Panc1 (cell line): ENCODE measurements around the gene SVIL.

Experiments used
- POLR2AphosphoS5 ChIP-seq: IDR thresholded peaks from 2 replicates; pipeline ENCODE4 v1.6.1; 2012; ENCODE audit warnings: mild to moderate bottlenecking, low read depth, low read length, moderate library complexity
- TF ChIP-seq, protein P1 (sequence below): fragments of 450-650 bp; IDR thresholded peaks from 2 replicates; pipeline ENCODE4 v1.5.1; 2017; ENCODE audit warnings: mild to moderate bottlenecking
- TF ChIP-seq, protein P2 (sequence below), 2 experiments: IDR thresholded peaks; 2 replicates each; pipeline ENCODE4 v1.6.1; 2011 to 2012; ENCODE audit warnings: low read depth in 2 of 2, control low read depth in 1 of 2, low read length in 1 of 2, mild to moderate bottlenecking in 1 of 2, moderate library complexity in 1 of 2; ENCODE audit not compliant: insufficient read depth in 1 of 2

- TF ChIP-seq POLR2AphosphoS5: no peak
- TF ChIP-seq, protein P1, sequence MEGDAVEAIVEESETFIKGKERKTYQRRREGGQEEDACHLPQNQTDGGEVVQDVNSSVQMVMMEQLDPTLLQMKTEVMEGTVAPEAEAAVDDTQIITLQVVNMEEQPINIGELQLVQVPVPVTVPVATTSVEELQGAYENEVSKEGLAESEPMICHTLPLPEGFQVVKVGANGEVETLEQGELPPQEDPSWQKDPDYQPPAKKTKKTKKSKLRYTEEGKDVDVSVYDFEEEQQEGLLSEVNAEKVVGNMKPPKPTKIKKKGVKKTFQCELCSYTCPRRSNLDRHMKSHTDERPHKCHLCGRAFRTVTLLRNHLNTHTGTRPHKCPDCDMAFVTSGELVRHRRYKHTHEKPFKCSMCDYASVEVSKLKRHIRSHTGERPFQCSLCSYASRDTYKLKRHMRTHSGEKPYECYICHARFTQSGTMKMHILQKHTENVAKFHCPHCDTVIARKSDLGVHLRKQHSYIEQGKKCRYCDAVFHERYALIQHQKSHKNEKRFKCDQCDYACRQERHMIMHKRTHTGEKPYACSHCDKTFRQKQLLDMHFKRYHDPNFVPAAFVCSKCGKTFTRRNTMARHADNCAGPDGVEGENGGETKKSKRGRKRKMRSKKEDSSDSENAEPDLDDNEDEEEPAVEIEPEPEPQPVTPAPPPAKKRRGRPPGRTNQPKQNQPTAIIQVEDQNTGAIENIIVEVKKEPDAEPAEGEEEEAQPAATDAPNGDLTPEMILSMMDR: no peak
- TF ChIP-seq, protein P2, sequence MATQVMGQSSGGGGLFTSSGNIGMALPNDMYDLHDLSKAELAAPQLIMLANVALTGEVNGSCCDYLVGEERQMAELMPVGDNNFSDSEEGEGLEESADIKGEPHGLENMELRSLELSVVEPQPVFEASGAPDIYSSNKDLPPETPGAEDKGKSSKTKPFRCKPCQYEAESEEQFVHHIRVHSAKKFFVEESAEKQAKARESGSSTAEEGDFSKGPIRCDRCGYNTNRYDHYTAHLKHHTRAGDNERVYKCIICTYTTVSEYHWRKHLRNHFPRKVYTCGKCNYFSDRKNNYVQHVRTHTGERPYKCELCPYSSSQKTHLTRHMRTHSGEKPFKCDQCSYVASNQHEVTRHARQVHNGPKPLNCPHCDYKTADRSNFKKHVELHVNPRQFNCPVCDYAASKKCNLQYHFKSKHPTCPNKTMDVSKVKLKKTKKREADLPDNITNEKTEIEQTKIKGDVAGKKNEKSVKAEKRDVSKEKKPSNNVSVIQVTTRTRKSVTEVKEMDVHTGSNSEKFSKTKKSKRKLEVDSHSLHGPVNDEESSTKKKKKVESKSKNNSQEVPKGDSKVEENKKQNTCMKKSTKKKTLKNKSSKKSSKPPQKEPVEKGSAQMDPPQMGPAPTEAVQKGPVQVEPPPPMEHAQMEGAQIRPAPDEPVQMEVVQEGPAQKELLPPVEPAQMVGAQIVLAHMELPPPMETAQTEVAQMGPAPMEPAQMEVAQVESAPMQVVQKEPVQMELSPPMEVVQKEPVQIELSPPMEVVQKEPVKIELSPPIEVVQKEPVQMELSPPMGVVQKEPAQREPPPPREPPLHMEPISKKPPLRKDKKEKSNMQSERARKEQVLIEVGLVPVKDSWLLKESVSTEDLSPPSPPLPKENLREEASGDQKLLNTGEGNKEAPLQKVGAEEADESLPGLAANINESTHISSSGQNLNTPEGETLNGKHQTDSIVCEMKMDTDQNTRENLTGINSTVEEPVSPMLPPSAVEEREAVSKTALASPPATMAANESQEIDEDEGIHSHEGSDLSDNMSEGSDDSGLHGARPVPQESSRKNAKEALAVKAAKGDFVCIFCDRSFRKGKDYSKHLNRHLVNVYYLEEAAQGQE (IDR thresholded peaks at IDR 0.05; ENCODE audit: insufficient read depth in 1 of 2, low read depth in 2 of 2, low read length in 1 of 2): no peak
These were observed 94.8 kb downstream of the SVIL start for GRCh38 chr10:29540016-29540415.
